GM19239 (cell line): ENCODE measurements around the gene UBE2I.

ENCODE experiments used
- DNase-seq: peaks from one replicate; pipeline ENCODE4 v3.0.0; 2011; ENCODE audit warnings: low spot score; ENCODE audit not compliant: insufficient read length
- FAIRE-seq: peaks from 2 replicates; lab custom pipeline; 2011; peaks lifted over from hg19 to GRCh38; lab: Jason Lieb, UNC

The UBE2I gene

GRCh38 chr16:1350691-1351090 is 41.3 kb downstream of the UBE2I start:
- DNase-seq, result no peak
- no peak for FAIRE-seq

- FAIRE-seq, result no peak
- no peak for DNase-seq
Measured at GRCh38 chr16:1351215-1351581, 41.8 kb downstream of the UBE2I start.

GRCh38 chr16:1351582-1352362 is 42.3 kb downstream of the UBE2I start, which contains the start of the genes GNPTG and TSR3:
TSS of gene GNPTG (plus strand) at chr16:1351931. CDS start at chr16:1351966, 35 bp downstream.
TSS of gene TSR3 (minus strand) at chr16:1351878. CDS start at chr16:1351804, 74 bp downstream.
- peak; percentile 98 for DNase-seq
- peak; percentile 64 for FAIRE-seq

- no peak for FAIRE-seq
- no peak for DNase-seq
Measured at GRCh38 chr16:1354815-1355540, 45.5 kb downstream of the UBE2I start.

GRCh38 chr16:1355591-1355990 is 46.2 kb downstream of the UBE2I start:
- no peak for FAIRE-seq
- no peak for DNase-seq

GRCh38 chr16:1356061-1356900 is 46.8 kb downstream of the UBE2I start:
- FAIRE-seq, result no peak

GRCh38 chr16:1357906-1358566 is 48.6 kb downstream of the UBE2I start:
- DNase-seq (no peak), FAIRE-seq (no peak)

More at GRCh38 chr16:1356061-1356900, 46.8 kb downstream of the UBE2I start:
- no peak for DNase-seq

GRCh38 chr16:1361685-1362360 is 52.4 kb downstream of the UBE2I start:
- FAIRE-seq (no peak), DNase-seq (no peak)

GRCh38 chr16:1362807-1363206 is 53.4 kb downstream of the UBE2I start:
- DNase-seq, result no peak
- FAIRE-seq, result no peak

GRCh38 chr16:1363501-1364041 is 54.1 kb downstream of the UBE2I start:
- FAIRE-seq (no peak), DNase-seq (peak; percentile 60)

GRCh38 chr16:1364510-1364909 is 55.1 kb downstream of the UBE2I start:
- no peak for DNase-seq

GRCh38 chr16:1366060-1366711 is 56.8 kb downstream of the UBE2I start:
- FAIRE-seq (no peak), DNase-seq (no peak)

More at GRCh38 chr16:1364510-1364909, 55.1 kb downstream of the UBE2I start:
- no peak for FAIRE-seq

- FAIRE-seq (no peak), DNase-seq (no peak)
Measured at GRCh38 chr16:1366712-1367299, 57.4 kb downstream of the UBE2I start.

GRCh38 chr16:1367486-1368174 is 58.2 kb downstream of the UBE2I start:
- FAIRE-seq (no peak), DNase-seq (no peak)

GRCh38 chr16:1371054-1371978 is 61.9 kb downstream of the UBE2I start:
- no peak for FAIRE-seq

GRCh38 chr16:1372292-1372950 is 63.0 kb downstream of the UBE2I start:
- FAIRE-seq (no peak), DNase-seq (no peak)

More at GRCh38 chr16:1371054-1371978, 61.9 kb downstream of the UBE2I start:
- no peak for DNase-seq
